Lower leg skin (tissue), 3 donors: Measurements from ENCODE around the gene SLC16A1.

Source experiments
- POLR2A ChIP-seq, 2 donors: fragments of 450-650 bp; IDR thresholded peaks; one replicate each; pipeline ENCODE4 v1.6.1; 2016 to 2017; ENCODE audit warnings: antibody characterized with exemption in 2 of 2, mild to moderate bottlenecking in 1 of 2, moderate library complexity in 1 of 2
- TF ChIP-seq, protein P1 (sequence below), 3 donors: fragments of 450-650 bp; IDR thresholded peaks; one replicate each; pipeline ENCODE4 v1.5.1; 2016; ENCODE audit warnings: antibody characterized with exemption in 3 of 3, mild to moderate bottlenecking in 3 of 3, moderate library complexity in 2 of 3

- no peak for TF ChIP-seq POLR2A (IDR thresholded peaks at IDR 0.05)
- TF ChIP-seq, protein P1, sequence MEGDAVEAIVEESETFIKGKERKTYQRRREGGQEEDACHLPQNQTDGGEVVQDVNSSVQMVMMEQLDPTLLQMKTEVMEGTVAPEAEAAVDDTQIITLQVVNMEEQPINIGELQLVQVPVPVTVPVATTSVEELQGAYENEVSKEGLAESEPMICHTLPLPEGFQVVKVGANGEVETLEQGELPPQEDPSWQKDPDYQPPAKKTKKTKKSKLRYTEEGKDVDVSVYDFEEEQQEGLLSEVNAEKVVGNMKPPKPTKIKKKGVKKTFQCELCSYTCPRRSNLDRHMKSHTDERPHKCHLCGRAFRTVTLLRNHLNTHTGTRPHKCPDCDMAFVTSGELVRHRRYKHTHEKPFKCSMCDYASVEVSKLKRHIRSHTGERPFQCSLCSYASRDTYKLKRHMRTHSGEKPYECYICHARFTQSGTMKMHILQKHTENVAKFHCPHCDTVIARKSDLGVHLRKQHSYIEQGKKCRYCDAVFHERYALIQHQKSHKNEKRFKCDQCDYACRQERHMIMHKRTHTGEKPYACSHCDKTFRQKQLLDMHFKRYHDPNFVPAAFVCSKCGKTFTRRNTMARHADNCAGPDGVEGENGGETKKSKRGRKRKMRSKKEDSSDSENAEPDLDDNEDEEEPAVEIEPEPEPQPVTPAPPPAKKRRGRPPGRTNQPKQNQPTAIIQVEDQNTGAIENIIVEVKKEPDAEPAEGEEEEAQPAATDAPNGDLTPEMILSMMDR (IDR thresholded peaks at IDR 0.05), result no peak
These were observed 8.4 kb upstream of the SLC16A1 start for GRCh38 chr1:112964347-112964746.
